Measurements from ENCODE around the gene ITPK1.

ITPK1 gene

GRCh38 chr14:92968291-92969020, 147.3 kb downstream of the ITPK1 start:
- TF ChIP-seq CTCF (conservative IDR thresholded peaks at IDR 0.05): no peak
- no peak overlapping the region for H3K27ac ChIP-seq

GRCh38 chr14:92967346-92967926, 148.3 kb downstream of the ITPK1 start:
- no peak for TF ChIP-seq CTCF (conservative IDR thresholded peaks at IDR 0.05)

GRCh38 chr14:92965281-92965680, 150.4 kb downstream of the ITPK1 start:
- TF ChIP-seq CTCF (conservative IDR thresholded peaks at IDR 0.05): no peak
- peak overlapping the region; percentile 93 for H3K27ac ChIP-seq

More at GRCh38 chr14:92967346-92967926, 148.3 kb downstream of the ITPK1 start:
- H3K27ac ChIP-seq: no peak overlapping the region

- H3K27ac ChIP-seq: peak overlapping the region; percentile 93
- TF ChIP-seq CTCF (conservative IDR thresholded peaks at IDR 0.05): no peak
These were observed 151.3 kb downstream of the ITPK1 start for GRCh38 chr14:92964124-92965109.

GRCh38 chr14:92963301-92964123, 152.2 kb downstream of the ITPK1 start:
- no peak for TF ChIP-seq CTCF (conservative IDR thresholded peaks at IDR 0.05)
- H3K27ac ChIP-seq: peak overlapping the region; percentile 93

- no peak for TF ChIP-seq CTCF (conservative IDR thresholded peaks at IDR 0.05)
- peak overlapping the region; percentile 93 for H3K27ac ChIP-seq
These were observed 153.0 kb downstream of the ITPK1 start for GRCh38 chr14:92962831-92963095.
